ENCODE results near the gene KRTDAP. TPM values are rescaled to one million over a fixed set of nuclear protein-coding genes. Genes with fewer than 3 reads are reported as not detected.

KRTDAP gene
- total and polyA plus RNA-seq, 9 donors = 0.54 to 1.6 (median 0.75) TPM; not detected in 4

GRCh38 chr19:35521124-35521743 lies 31.0 kb upstream of the KRTDAP start:
- intact Hi-C loops (cut with DNase I) = no loop called here
- Histone ChIP-seq H3K4me3 (no peak overlapping the region), H3K27me3 (no peaks in the 10 kb centered on the region), H3K9me3 (no peaks in the 10 kb centered on the region), H3K27ac (no peak overlapping the region), H3K4me1 (ENCODE audit: insufficient read depth) (no peaks in the 10 kb centered on the region), H3K36me3 (no peaks in the 10 kb centered on the region)
- TF ChIP-seq EP300 (IDR thresholded peaks at IDR 0.05) (no peak), POLR2A (IDR thresholded peaks at IDR 0.05) (no peak)
- TF ChIP-seq, protein P1, sequence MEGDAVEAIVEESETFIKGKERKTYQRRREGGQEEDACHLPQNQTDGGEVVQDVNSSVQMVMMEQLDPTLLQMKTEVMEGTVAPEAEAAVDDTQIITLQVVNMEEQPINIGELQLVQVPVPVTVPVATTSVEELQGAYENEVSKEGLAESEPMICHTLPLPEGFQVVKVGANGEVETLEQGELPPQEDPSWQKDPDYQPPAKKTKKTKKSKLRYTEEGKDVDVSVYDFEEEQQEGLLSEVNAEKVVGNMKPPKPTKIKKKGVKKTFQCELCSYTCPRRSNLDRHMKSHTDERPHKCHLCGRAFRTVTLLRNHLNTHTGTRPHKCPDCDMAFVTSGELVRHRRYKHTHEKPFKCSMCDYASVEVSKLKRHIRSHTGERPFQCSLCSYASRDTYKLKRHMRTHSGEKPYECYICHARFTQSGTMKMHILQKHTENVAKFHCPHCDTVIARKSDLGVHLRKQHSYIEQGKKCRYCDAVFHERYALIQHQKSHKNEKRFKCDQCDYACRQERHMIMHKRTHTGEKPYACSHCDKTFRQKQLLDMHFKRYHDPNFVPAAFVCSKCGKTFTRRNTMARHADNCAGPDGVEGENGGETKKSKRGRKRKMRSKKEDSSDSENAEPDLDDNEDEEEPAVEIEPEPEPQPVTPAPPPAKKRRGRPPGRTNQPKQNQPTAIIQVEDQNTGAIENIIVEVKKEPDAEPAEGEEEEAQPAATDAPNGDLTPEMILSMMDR (IDR thresholded peaks at IDR 0.05) = no peak
- no peak for DNase-seq
- 57 to 62% (median 61%) methylated on average over 16 of the region's 16 CpGs for WGBS, 3 donors

- no peak overlapping the region for H3K27ac ChIP-seq
- H3K36me3 ChIP-seq = no peaks in the 10 kb centered on the region
- H3K27me3 ChIP-seq = no peaks in the 10 kb centered on the region
- H3K4me1 ChIP-seq (ENCODE audit: insufficient read depth) = peaks cover 1% of the 10 kb centered on the region
- intact Hi-C loops (cut with DNase I) = no loop called here
- 46 to 55% (median 54%) methylated on average over 7 of the region's 7 CpGs for WGBS, 3 donors
- TF ChIP-seq POLR2A (IDR thresholded peaks at IDR 0.05) (no peak), EP300 (IDR thresholded peaks at IDR 0.05) (no peak)
- TF ChIP-seq, protein P1 (IDR thresholded peaks at IDR 0.05) = no peak
- H3K4me3 ChIP-seq = no peak overlapping the region
- no peaks in the 10 kb centered on the region for H3K9me3 ChIP-seq
- DNase-seq = no peak
Measured at GRCh38 chr19:35519291-35519690, 29.0 kb upstream of the KRTDAP start.

DNA sequence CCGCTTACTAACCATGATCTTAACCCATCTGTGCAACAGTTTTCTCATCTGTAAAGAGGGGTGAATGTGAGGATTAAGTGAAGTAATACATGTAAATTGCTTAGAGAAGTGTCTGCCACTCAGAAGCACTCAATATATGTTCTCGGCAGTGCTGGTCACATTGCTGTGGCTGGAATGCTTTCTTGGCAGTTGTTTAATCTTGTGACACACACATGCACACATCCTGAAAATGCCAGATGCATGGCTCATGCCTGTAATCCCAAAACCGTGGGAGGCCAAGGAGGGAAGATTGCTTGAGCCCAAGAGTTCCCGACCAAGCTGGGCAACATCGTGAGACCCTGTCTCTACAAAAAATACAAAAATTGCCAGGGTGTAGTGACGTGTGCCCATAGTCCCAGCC lies 28.0 kb upstream of the KRTDAP start:
- H3K4me1 ChIP-seq (ENCODE audit: insufficient read depth) = peaks cover 3% of the 10 kb centered on the region
- H3K36me3 ChIP-seq = no peaks in the 10 kb centered on the region
- no peaks in the 10 kb centered on the region for H3K27me3 ChIP-seq
- DNase-seq = no peak
- no peaks in the 10 kb centered on the region for H3K9me3 ChIP-seq
- no peak overlapping the region for H3K4me3 ChIP-seq
- TF ChIP-seq POLR2A (IDR thresholded peaks at IDR 0.05) = no peak
- TF ChIP-seq, protein P1 (IDR thresholded peaks at IDR 0.05) = no peak
- TF ChIP-seq EP300 (IDR thresholded peaks at IDR 0.05) = no peak
- H3K27ac ChIP-seq = no peak overlapping the region
- intact Hi-C loops (cut with DNase I) = no loop called here
- 38 to 52% (median 43%) methylated on average over 6 of the region's 6 CpGs for WGBS, 3 donors

- 79 to 89% (median 84%) methylated on average over 2 of the region's 2 CpGs for WGBS, 3 donors
- Histone ChIP-seq H3K9me3 (no peaks in the 10 kb centered on the region), H3K27ac (no peak overlapping the region), H3K4me1 (ENCODE audit: insufficient read depth) (peaks cover 3% of the 10 kb centered on the region), H3K4me3 (no peak overlapping the region), H3K36me3 (no peaks in the 10 kb centered on the region), H3K27me3 (no peaks in the 10 kb centered on the region)
- intact Hi-C loops (cut with DNase I) = no loop called here
- TF ChIP-seq POLR2A (IDR thresholded peaks at IDR 0.05) = no peak
- TF ChIP-seq EP300 (IDR thresholded peaks at IDR 0.05) = no peak
- TF ChIP-seq, protein P1 (IDR thresholded peaks at IDR 0.05) = no peak
- no peak for DNase-seq
Measured at GRCh38 chr19:35517342-35517741, 27.1 kb upstream of the KRTDAP start.
